H9 (cell line): ENCODE measurements around the gene MRPS35. TPM values are rescaled to one million over a fixed set of nuclear protein-coding genes. Genes with fewer than 3 reads are reported as not detected.
A peak's percentile ranks its signal among the peaks of the same experiment; 100 is the strongest.

Source experiments
- DNase-seq: peaks from one replicate; pipeline ENCODE4 v3.0.0-alpha.2; 2017
- H2AFZ ChIP-seq: one replicate; pipeline ENCODE4 v1.6.1; 2013; ENCODE audit warnings: mild to moderate bottlenecking, low read length, control low read depth, moderate library complexity
- H2AK5ac ChIP-seq: 2 replicates; pipeline ENCODE4 v1.6.1; 2013; ENCODE audit warnings: low read length, control low read depth, mixed read lengths; ENCODE audit not compliant: insufficient read length
- H2BK120ac ChIP-seq: one replicate; pipeline ENCODE4 v1.6.1; 2013; ENCODE audit warnings: low read depth, mild to moderate bottlenecking, low read length, control low read depth, inconsistent platforms; ENCODE audit not compliant: poor library complexity, severe bottlenecking
- H2BK12ac ChIP-seq: 2 replicates; pipeline ENCODE4 v1.6.1; 2013; ENCODE audit warnings: low read length, control low read depth, mixed read lengths, low read depth; ENCODE audit not compliant: insufficient read length
- H2BK15ac ChIP-seq: 2 replicates; pipeline ENCODE4 v1.6.1; 2013; ENCODE audit warnings: low read depth, low read length, control low read depth
- H2BK20ac ChIP-seq: one replicate; pipeline ENCODE4 v1.6.1; 2013; ENCODE audit warnings: low read depth, mild to moderate bottlenecking, low read length, control low read depth, inconsistent platforms; ENCODE audit not compliant: poor library complexity, severe bottlenecking
- H2BK5ac ChIP-seq: 2 replicates; pipeline ENCODE4 v1.6.1; 2013; ENCODE audit warnings: low read length, control low read depth, mixed read lengths; ENCODE audit not compliant: insufficient read length
- H3K14ac ChIP-seq: 2 replicates; pipeline ENCODE4 v1.6.1; 2013; ENCODE audit warnings: low read length, control low read depth; ENCODE audit not compliant: insufficient read depth
- H3K18ac ChIP-seq: 2 replicates; pipeline ENCODE4 v1.6.1; 2013; ENCODE audit warnings: low read depth, mild to moderate bottlenecking, mixed read lengths, low read length, control low read depth; ENCODE audit not compliant: insufficient read length
- H3K23ac ChIP-seq: 2 replicates; pipeline ENCODE4 v1.6.1; 2013; ENCODE audit warnings: low read length, control low read depth, mixed read lengths, low read depth; ENCODE audit not compliant: insufficient read length
- H3K23me2 ChIP-seq: 2 replicates; pipeline ENCODE4 v1.6.1; 2013; ENCODE audit warnings: low read depth, mild to moderate bottlenecking, mixed read lengths, low read length, control low read depth; ENCODE audit not compliant: insufficient read length, poor library complexity, severe bottlenecking
- H3K27ac ChIP-seq: 2 replicates; pipeline ENCODE4 v1.5.1; 2013; ENCODE audit warnings: low read length, control low read depth, mixed read lengths, low read depth; ENCODE audit not compliant: insufficient read length
- H3K27me3 ChIP-seq: 2 replicates; pipeline ENCODE4 v1.6.1; 2013; ENCODE audit warnings: low read length, control low read depth, inconsistent platforms; ENCODE audit not compliant: insufficient read depth
- H3K4ac ChIP-seq: 2 replicates; pipeline ENCODE4 v1.6.1; 2013; ENCODE audit warnings: low read depth, mild to moderate bottlenecking, control low read depth, inconsistent platforms, low read length, moderate library complexity
- H3K4me1 ChIP-seq: 2 replicates; pipeline ENCODE4 v1.6.1; 2013; ENCODE audit warnings: low read length, control low read depth, inconsistent platforms; ENCODE audit not compliant: insufficient read depth
- H3K4me2 ChIP-seq: 2 replicates; pipeline ENCODE4 v1.6.1; 2013; ENCODE audit warnings: low read length, control low read depth, mixed read lengths; ENCODE audit not compliant: insufficient read length, insufficient read depth
- H3K56ac ChIP-seq: 2 replicates; pipeline ENCODE4 v1.6.1; 2013; ENCODE audit warnings: low read depth, mild to moderate bottlenecking, mixed read lengths, low read length, control low read depth; ENCODE audit not compliant: insufficient read length
- H3K79me1 ChIP-seq: 2 replicates; pipeline ENCODE4 v1.6.1; 2013; ENCODE audit warnings: low read depth, mild to moderate bottlenecking, moderate library complexity, low read length, control low read depth, inconsistent platforms; ENCODE audit not compliant: insufficient read depth, poor library complexity, severe bottlenecking
- H3K79me2 ChIP-seq: 2 replicates; pipeline ENCODE4 v1.6.1; 2013; ENCODE audit warnings: low read length, control low read depth, inconsistent platforms; ENCODE audit not compliant: insufficient read depth
- H3K9ac ChIP-seq: 2 replicates; pipeline ENCODE4 v1.6.1; 2013; ENCODE audit warnings: low read length, control low read depth, mixed read lengths; ENCODE audit not compliant: insufficient read length; ENCODE audit errors: extremely low read depth
- H3K9me3 ChIP-seq: one replicate; pipeline ENCODE4 v1.6.1; 2013; ENCODE audit warnings: low read depth, low read length, inconsistent platforms; ENCODE audit not compliant: control insufficient read depth
- H3T11ph ChIP-seq: one replicate; pipeline ENCODE4 v1.6.1; 2013; ENCODE audit warnings: mild to moderate bottlenecking, low read length, control low read depth, inconsistent platforms
- H4K20me1 ChIP-seq: one replicate; pipeline ENCODE4 v1.6.1; 2013; ENCODE audit not compliant: control insufficient read depth, insufficient read length, insufficient read depth
- H4K5ac ChIP-seq: 2 replicates; pipeline ENCODE4 v1.6.1; 2013; ENCODE audit warnings: low read depth, mild to moderate bottlenecking, mixed read lengths, low read length, control low read depth; ENCODE audit not compliant: insufficient read length
- H4K8ac ChIP-seq: replicated peaks from 2 replicates; pipeline ENCODE4 v1.6.1; 2013; ENCODE audit warnings: low read length, control low read depth, mixed read lengths, low read depth; ENCODE audit not compliant: insufficient read length
- H4K91ac ChIP-seq: 2 replicates; pipeline ENCODE4 v1.6.1; 2013; ENCODE audit warnings: low read depth, mild to moderate bottlenecking, moderate library complexity, mixed read lengths, low read length, control low read depth; ENCODE audit not compliant: insufficient read length
- H3K27ac Mint-ChIP-seq, 3 experiments: 2 replicates in 2 of 3; 3 replicates in 1 of 3; pipeline ENCODE4 v1.8.0; 2020 to 2021; ENCODE audit warnings: mixed read lengths in 3 of 3, mild to moderate bottlenecking in 1 of 3, moderate library complexity in 1 of 3
- H3K27me3 Mint-ChIP-seq: 2 replicates; pipeline ENCODE4 v1.8.0; 2021; ENCODE audit warnings: low read depth, mild to moderate bottlenecking, moderate library complexity, mixed read lengths
- H3K36me3 Mint-ChIP-seq, 3 experiments: 2 replicates in 2 of 3; 3 replicates in 1 of 3; pipeline ENCODE4 v1.8.0; 2020 to 2021; ENCODE audit warnings: low read depth in 3 of 3, mixed read lengths in 3 of 3; ENCODE audit not compliant: insufficient read depth in 1 of 3
- H3K4me1 Mint-ChIP-seq, 2 experiments: 2 replicates each; pipeline ENCODE4 v1.8.0; 2020; ENCODE audit warnings: mixed read lengths in 2 of 2
- H3K4me3 Mint-ChIP-seq, 2 experiments: 2 replicates in 1 of 2; 3 replicates in 1 of 2; pipeline ENCODE4 v1.8.0; 2020 to 2021; ENCODE audit warnings: mild to moderate bottlenecking in 2 of 2, mixed read lengths in 2 of 2, moderate library complexity in 1 of 2
- H3K9me3 Mint-ChIP-seq, 2 experiments: 2 replicates in 1 of 2; 3 replicates in 1 of 2; pipeline ENCODE4 v1.8.0; 2020; ENCODE audit warnings: mild to moderate bottlenecking in 2 of 2, mixed read lengths in 2 of 2, moderate library complexity in 1 of 2
- CTCF ChIP-seq: fragments of 200-600 bp; sonication (generic); conservative IDR thresholded peaks from 3 replicates; pipeline ENCODE4 v1.8.0; 2021; ENCODE audit warnings: antibody characterized with exemption, mild to moderate bottlenecking
- WGBS: extraction: QIAGEN DNeasy Blood & Tissue Kit; methylation state at CpG from one replicate; pipeline ENCODE4 v1.1.7; 2013; ENCODE audit warnings: missing lambda C conversion rate, low lambda C conversion rate, mixed read lengths; ENCODE audit not compliant: insufficient read length; ENCODE audit errors: extremely low coverage; 5-methylcytosine and 5-hydroxymethylcytosine counted together
- total RNA-seq: library from RNA; stranded (reverse); gene quantifications from 2 replicates; pipeline ENCODE4 v1.2.1, GENCODE V29; 2021

The MRPS35 gene
- total RNA-seq, 1 experiment from 2014 or later = 45.4 TPM

DNA sequence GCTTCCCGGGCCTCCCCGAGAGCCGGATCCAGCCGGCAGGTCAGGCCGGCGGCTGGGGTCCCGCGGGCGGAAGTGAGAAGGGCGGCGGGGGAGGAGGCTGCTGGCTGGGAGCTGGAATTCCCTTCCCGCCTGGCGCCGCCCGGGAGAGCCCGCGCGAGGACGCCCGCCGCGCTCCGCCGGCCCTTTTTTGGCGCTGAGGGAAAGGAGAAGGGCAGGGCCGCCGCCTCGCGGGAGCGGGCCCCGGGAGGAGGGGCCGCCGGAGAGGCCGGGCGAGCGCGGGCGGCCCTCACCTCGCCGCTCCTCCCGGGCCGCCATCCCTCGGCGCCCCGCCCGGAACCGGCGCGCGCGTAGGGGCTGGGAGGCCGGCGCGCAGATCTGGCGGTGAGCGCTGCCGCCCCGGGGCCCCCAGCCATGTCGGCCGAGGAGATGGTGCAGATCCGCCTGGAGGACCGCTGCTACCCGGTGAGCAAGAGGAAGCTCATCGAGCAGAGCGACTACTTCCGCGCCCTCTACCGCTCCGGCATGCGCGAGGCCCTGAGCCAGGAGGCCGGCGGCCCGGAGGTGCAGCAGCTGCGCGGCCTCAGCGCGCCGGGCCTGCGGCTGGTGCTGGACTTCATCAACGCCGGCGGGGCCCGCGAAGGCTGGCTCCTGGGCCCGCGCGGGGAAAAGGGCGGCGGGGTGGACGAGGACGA, 69.4 kb downstream of the MRPS35 start, which contains the start of the genes KLHL42 and MANSC4:
Gene KLHL42 (plus strand): TSS at position 314 of the 692 bp plus-strand sequence. CDS start 98 bp downstream, at position 412.
Gene MANSC4 (minus strand): TSS at position 317 of the 692 bp plus-strand sequence. CDS start 8,960 bp downstream, outside the sequence.
- DNase-seq = peak; percentile 72
- no peaks in the 10 kb centered on the region; the same call in 1 of the 2 replicates for H3K27me3 Mint-ChIP-seq
- H3K79me2 ChIP-seq = peaks cover 6% of the 10 kb centered on the region; the same call in 1 of the 2 replicates

More for the DNA sequence above, 69.4 kb downstream of the MRPS35 start, which contains the start of the genes KLHL42 and MANSC4:
- no peak within 1 kb of the TSS for H2BK120ac ChIP-seq
- peak within 1 kb of the TSS; percentile 83 for H3K4me2 ChIP-seq
- H3K9me3 ChIP-seq = no peaks in the 10 kb centered on the region
- H3K4ac ChIP-seq = no peak within 1 kb of the TSS
- H4K5ac ChIP-seq = peak within 1 kb of the TSS; percentile 41
- H2BK12ac ChIP-seq = no peak within 1 kb of the TSS
- peak within 1 kb of the TSS; percentile 81 to 87 for H3K4me3 Mint-ChIP-seq
- peak within 1 kb of the TSS; percentile 73 for H3K9ac ChIP-seq
- H3K23ac ChIP-seq = no peak within 1 kb of the TSS
- H4K91ac ChIP-seq = no peak within 1 kb of the TSS
- no peaks in the 10 kb centered on the region for H4K20me1 ChIP-seq
- peaks cover 33% of the 10 kb centered on the region in 2 experiments for H3K4me1 Mint-ChIP-seq
- H3K79me1 ChIP-seq = no peaks in the 10 kb centered on the region
- WGBS = no CpG with 5 or more reads among the region's 92 CpGs
- H3K18ac ChIP-seq = peak within 1 kb of the TSS; percentile 80
- H3K56ac ChIP-seq = no peak within 1 kb of the TSS
- peaks cover 11% of the 10 kb centered on the region for H3K23me2 ChIP-seq
- H3K36me3 Mint-ChIP-seq = peaks cover 6 to 26% (median 11%) of the 10 kb centered on the region in 3 experiments; a peak in 6 of 7 replicates
- no peak within 1 kb of the TSS for H2BK5ac ChIP-seq
- peak within 1 kb of the TSS; percentile 80 for H3K14ac ChIP-seq
- no peaks in the 10 kb centered on the region for H3K9me3 Mint-ChIP-seq
- peak within 1 kb of the TSS; percentile 58 to 94 (median 91) for H3K27ac Mint-ChIP-seq
- H2AFZ ChIP-seq = peak within 1 kb of the TSS; percentile 5
- TF ChIP-seq CTCF = no peak
- H4K8ac ChIP-seq = no peak within 1 kb of the TSS
- no peak within 1 kb of the TSS for H2AK5ac ChIP-seq
- H3K27me3 ChIP-seq = no peaks in the 10 kb centered on the region
- no peak within 1 kb of the TSS for H2BK20ac ChIP-seq
- H3T11ph ChIP-seq = no peak within 1 kb of the TSS
- H2BK15ac ChIP-seq = no peak within 1 kb of the TSS
- no peak within 1 kb of the TSS for H3K27ac ChIP-seq
- H3K4me1 ChIP-seq = peaks cover 3% of the 10 kb centered on the region; the same call in 1 of the 2 replicates
